NCI-H128 (cell line): Measurements from ENCODE around the gene NUP210.

ENCODE experiments used
- DNase-seq: peaks from one replicate; lab custom pipeline; 2025; ENCODE audit not compliant: unreplicated experiment; lab: John Stamatoyannopoulos, UW

The NUP210 gene

DNA sequence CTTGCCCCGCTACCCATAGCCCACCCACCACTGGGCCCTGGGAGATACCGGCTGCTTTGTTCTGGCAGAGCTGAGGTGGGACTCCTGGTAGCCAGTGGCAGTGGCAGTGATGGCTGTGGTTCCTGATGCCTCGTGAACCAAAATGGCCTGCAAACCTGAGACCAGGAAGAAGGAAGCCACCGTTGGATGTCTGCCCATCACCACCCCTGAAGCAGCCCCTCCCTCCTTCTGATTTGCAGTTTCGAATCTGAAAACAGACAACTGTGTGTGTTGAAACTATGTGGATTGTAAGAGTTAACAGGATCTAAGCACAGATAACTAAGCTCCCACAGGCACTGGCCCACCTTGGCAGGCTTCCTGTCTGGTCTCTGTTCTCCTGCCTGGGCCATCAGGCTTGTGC, 66.6 kb downstream of the NUP210 start:
- no peak for DNase-seq

DNA sequence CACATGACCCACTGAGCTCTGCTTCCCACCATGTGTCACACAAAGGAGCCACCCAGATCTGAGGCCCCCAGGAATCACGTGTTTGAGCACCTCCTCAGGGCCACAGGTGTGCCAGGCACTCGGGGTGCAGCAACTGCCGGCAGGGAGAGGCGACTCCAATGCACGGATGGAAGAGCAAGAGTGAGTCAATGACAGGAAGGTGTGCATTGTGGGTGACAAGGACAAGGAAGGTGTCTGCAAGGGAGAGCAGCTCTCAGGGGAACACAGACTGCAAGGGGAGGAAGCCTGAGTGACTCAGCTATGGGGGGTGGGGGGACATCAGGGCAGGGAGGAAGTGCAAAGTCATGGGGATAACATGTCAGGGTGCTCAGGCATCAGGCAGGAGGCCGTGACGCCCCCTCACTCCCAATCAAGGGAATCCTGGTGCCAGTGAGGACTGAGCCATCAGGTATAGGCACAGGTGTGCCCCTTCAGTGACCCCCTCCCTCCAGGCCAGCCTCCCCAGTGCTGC, 67.4 kb downstream of the NUP210 start:
- DNase-seq = no peak

DNA sequence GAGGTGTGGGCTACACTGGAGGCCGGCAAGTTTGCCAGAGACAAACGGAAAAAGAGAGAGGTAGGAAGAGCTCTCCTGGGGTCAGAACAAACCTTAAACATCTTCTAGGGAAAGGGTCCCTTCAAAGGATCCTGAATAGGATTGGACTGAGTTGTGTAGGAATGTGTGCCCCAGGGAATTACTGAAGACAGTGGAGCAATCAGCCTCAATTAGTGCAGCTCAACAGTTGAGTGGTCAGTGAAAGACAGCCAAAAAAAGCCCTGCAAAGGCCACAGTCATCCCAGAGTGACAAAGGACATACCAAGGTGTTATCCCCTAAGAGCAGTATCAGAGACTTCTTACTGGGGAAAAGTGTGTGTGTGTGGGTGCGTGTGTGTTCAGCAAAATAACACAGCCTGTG, 70.3 kb downstream of the NUP210 start:
- no peak for DNase-seq

DNA sequence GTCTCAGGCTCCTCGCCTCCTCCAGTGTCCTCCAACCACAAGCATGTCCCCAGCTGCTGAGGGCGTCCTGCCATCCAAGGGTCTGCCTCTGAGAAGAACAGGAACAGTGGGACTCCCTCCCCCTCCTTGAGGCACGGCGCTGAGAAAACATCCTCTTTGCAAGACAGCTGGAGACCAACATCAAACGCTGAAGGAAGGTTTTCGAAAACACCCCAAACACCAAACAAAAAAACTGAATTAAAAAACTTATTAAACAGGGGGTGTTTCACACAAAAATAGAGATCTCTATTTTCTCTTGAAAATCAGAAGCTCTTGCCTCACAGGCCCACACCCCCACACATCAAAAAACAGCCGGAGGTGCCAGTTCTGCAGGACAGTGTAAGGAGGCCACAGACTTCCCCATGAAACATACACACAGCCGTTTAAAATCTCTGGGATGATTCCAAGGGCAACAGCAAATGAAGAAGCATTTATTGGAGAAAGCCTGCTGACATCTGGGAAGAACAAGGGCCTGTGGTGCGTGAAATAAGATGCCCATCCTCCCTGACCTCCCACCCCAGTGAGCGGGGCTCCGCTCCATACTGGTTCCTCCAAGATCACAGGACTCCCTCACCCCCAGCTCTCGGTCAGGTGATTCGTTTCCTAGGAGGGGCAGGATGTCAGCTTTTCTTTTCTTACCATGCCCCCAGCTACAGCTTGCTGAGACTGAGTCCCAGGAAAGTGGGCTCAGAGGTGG, 71.3 kb downstream of the NUP210 start:
- DNase-seq = no peak

DNA sequence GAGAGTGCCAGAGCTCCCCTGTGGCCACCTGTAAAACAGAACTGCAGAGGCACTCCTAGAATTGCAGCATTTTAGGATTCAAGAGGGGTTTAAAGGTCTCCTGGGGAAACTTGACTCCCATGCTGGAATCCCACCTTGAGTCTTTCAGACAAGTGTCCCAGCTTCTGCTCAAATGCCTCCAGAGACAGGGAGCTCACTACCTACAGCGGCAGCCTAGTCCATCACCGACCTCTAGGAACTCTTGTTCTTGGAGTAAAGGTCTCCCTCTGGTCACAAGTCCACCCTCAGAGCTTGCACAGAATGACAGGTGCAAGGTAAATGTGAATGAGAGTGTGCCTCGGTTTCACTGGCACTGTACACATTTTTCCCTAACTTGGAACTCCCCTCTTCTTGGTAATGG, 72.0 kb downstream of the NUP210 start:
- no peak for DNase-seq

DNA sequence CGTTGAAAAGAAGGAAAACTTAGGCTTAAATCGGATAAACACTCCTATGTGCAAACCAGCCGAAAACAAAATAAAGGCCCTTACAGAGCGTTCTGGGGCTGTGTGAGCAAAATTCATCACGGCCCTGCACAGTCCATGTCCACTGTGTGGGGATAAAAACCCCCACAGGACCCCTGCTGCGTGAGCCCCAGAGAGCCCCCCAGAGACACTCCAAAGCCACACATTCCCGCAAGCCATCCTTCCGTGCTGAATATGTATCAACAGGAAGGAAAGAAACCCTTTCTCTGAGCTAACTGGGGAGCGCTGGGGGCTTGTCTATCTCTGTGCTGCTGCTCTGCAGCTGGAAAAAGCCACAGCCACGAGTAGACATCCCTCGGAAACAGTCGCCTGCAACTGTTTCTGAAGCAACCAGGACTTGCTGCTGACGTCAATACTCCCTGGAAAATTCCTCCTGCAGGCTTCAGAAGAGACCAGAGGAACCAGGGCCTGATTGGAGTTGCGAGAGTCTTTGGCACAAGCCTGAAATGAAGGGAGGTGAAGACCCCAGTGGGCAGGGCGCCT, 72.7 kb downstream of the NUP210 start:
- DNase-seq = no peak

DNA sequence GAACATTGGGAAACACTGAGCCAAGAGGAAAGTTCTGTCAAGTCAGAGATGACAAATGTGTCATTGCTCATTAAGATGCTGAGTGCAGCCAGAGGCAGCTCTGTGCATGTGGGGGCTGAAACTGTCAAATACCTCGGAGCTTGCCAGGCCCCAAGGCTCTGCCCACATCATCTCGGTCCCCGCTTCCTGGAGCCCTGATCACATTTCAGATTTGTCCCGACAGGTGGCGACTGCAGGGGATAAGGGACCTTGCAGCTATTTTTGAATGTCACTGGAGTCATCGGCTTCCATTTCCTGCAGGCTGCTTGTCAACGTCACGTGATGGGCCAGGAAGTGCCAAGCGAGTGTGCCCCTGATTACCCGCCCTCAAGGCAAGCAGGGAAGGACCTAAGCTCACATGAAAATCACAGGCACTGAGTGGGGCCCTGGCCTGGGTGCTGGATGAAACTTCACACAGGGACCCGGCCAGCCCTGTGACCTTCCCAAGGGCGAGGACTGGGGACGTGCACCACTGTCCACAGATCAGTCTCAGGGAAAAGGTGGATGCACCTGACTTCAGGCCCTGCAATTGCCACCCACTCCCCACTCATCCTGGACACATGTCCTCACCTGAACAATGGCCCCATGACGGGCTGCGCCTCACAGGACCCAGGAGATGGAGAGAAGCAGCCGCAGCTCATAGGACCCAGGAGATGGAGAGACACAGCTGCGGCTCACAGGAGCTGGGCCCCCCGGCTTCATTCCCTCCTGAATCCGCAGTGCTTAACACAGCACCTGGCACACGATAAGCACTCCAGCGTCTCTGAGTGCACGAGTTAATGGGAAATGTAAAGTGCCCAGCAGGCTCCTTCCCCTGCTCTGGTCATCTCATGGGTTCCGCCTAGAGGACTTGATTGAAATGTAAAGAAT, 73.4 kb downstream of the NUP210 start:
- peak; percentile 3 for DNase-seq

DNA sequence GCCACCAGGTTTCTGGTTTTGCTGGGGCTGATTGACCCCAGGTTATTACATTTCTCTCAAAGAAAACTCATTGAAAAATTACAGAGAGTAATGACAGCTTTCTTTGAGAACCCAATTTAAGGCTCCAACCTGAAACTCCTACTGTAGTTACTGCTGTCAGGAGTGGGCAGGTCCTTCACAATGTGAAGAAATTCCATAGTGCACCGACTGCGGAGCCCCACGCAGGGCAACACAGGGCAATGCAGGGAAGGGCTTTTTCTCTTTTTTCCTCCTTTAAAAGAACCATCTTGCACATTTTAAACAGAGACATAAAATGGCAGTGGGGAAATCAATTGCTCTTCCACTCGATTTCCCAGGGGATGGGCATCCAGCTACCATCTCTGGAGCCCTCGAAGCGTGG, 74.3 kb downstream of the NUP210 start:
- no peak for DNase-seq

DNA sequence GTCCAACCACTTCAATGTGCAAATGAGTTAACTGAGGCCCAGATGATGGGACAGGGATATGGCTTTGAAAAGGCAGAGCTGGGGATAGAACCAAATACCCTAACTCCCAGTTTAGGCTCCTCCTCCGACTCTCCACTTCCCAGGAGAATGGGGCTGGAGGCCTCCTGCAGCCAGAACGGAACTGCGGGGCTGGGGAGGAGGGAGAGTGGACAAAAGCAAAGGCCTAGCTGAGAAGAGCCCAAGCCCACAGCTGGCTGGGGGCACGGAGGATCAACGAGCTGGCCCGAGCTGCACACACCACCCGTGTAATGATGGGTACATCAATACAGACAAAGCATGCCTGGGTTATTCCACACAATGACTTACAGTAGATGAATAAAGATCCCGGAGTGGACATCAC, 74.8 kb downstream of the NUP210 start:
- DNase-seq = no peak

DNA sequence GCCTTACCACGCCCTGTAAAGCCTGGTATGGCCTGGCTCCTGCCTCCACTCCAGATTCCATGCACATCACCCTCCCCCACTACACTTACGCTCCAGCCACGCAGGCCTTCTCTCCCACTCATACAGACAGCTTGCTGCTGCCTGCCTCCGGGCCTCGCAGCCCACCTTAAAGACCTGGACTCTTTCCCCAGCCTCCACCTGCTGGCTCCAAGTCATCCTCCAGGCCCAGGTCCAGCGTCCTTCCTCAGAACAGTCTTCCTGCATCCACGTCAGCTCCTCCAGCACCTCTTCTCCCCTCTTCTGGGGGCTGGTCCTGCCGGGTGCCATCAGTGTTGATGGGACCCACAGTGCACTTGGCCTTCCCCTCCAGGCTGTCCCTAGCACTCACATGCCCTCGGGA, 75.5 kb downstream of the NUP210 start:
- no peak for DNase-seq

DNA sequence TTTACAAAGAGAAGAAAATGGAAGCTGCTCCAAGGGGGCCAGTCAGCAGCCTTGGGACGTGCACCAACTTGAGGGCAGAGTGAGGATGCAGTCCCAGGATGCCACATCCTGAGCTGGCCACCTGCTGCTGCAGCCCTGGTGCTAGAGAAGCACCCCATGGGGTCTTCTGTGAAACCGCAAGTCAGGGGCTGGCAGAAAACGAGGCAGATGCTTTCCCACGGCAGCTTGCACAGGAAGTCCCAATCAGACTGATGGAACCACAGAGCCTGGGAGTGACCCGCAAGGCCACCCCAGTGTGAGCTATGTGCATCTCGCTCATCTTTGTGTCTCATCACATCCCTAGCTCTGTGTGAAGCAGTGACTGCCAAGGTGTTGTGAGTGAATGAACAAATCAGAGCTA, 76.5 kb downstream of the NUP210 start:
- no peak for DNase-seq

DNA sequence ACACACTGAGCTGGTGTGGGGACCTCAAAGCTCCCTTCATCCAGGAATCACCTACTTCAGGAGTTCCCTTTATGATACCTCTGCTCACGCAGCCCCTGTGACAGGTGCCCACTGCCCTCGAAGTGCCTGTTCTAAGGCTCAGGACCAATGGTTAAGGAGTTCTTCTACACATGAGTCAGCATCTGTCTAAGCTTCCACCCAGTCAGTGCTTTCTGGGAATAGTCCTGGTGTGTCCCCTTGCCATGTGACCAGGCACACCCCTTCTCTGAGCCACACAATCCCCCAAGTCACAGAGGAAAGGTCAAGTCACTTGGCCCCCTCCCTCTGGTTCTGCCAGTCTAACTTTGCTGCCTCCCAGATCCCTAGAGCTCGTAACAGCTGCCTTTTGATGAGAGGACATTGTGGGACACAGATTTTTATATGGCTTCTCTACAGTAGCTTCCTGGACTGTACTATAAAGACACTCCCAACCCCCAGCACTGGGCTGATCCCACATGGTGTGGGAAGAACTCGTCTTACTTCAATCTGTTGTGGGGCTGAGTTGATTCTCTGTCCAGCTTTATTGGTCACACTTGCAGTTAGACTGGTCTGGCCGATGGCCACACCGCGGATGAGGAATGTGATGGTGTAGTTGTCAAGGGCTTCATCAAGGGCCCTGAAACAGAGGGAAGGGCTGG, 78.8 kb downstream of the NUP210 start:
- no peak for DNase-seq

DNA sequence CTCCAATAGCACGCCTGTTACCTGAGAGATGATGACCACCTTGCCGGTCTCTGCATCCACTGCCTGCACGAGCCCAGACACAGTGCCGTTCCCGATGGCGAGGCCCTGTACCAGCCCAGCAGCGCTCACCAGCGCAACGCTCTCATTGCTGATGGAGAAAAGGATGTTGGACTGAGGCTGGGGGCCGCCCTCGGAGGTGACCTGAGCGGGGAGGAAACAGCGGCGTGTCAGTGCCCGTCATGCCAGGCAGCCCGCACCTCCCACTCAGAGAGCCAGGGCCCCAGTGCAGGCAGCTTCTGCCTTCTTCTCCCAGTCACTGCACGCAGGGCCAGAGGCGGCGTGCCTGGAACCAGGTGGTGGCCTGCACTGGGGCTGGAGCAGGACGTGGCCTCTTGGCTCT, 80.3 kb downstream of the NUP210 start:
- no peak for DNase-seq

DNA sequence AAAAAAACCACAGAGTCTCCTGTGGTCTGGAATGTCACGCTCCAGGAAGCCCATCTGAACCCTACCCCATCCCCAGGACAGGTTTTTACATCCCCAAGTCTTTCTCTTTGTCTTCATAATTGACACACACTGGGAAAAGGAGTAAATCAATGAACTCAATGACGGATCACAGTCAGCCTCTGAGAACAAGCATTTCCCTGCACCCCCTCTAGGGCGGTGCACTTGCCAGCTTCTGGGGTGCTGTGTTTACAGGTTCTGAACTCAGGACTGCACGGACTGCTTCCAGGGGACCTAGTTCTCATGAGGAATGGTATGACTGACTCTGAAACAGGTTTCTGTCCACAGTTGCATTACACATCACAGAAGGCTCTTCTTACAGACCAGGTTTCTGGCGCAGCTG, 81.1 kb downstream of the NUP210 start:
- DNase-seq = no peak

DNA sequence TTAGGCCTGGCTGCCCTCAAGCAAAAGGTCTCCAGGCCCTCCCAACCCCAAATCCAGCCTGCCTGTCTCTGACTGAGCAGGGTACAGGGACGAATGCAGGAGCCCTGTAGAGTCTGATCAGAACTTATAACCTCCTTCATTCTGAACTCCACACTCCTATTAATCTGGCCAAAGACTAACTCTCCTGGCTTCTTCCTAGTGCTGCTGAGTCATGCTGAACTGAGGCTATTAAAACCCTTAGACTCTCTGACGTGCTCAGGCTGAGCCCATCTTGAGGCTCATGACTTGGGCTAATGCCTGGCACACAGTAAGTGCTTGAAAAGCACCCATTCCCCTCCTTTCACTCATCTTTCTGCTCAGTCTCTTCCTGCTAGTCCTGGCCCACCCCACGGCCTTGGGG, 81.9 kb downstream of the NUP210 start:
- DNase-seq = no peak

DNA sequence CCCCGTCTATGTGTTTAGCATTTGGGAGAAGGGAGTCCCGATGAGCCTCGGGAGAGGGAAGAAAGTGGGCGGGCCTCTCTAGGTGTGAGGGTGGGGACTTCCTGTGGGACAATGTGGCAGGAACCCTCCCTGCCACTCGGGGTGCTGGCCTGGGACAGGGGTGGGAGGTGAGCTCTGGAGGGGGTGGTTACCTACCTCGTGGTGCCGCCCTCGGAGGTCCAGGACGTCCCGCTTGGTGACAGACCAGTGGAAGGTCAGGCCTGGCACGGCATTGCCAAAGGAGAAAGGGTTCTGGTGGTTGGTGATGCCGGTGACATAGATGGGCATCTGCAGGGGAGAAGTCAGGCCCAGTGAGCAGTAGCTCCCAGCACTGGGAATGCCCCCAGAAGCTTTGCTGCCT, 83.5 kb downstream of the NUP210 start:
- no peak for DNase-seq

DNA sequence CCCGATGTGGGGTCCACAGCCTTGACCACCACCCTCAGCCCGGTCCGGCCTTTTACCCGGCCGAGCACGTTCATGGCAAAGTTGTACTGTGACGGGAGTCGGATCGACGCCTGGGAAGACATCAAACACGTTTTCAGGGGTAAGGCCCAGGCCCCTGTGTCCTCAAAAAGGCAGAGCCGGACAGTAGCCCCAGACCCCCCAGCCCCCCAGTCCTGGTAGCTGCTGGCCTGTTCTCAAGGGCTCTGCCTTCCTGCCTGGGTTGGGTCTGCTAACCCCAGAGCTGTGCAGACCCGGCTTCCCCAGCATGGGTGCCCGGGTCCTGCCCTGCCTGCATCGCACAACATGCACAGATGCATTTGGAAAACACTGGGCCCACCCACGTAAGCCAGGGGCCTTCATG, 84.6 kb downstream of the NUP210 start:
- DNase-seq = no peak

DNA sequence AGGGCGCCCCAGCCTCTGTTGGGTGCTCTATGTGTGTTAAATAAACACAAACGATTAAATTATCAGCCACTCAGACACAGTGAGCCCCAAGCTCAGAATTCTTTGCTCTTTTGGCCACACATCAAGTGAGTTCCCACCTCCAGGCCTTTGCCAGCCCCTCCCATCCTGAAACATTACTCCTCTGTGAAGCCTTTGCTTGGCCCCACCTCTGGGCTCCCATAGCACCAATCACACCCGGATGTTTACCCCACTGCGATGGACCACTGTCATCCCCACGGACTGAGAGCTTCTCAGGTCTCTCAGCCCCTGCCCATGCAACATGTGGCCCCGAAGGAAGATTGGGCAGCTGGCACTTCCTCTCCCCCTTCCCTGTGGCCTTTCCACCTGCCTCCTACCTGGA, 85.1 kb downstream of the NUP210 start:
- DNase-seq = no peak

DNA sequence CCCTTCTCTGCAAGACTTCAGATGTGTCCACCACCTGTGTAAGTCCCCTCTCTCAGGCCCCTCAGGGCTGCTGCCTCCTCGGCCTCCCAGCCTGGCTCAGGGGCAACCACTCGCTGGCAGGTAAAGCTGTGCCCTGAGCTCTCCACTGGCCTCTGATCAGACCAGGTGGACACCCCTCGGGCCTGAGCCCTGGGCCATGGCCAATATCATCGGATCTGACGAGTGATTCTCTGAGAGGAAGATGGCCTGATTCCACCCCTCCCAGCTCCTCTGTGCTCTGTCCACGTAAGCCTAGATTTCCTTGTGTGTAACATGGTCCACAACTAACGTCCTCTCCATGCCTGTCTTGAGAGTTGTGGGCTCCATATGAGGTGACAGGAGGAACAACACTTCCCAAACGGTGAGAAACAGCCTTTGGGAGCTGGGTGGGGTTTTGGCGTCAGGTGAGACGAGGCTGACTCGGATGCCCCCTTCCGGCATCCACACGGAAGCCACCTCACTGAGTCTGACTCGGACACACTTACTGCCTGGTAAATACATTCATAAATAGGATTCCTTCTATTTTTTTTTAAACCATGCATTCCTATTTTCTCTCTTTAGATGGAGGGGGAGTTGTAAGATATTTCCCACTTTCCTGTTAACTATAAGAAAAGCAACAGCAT, 86.8 kb downstream of the NUP210 start:
- no peak for DNase-seq

DNA sequence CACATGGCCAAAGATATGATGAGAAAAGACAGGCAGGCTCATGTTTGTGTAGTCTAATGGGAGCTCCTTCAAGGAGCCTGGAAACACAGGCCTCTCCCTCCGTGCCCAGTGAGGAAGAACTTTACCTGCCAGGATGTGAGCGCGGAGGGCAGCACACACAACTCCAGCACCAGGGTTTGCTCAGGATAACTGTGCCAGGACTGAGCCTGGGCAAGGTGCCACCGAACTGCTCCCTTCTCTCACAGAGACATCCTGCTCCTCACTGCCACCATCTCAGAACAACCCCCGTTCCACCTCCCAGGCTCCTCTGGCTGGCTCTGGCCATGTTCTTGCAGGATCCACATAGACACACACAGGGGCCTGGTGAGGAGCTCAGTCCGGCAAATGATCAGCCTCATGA, 87.4 kb downstream of the NUP210 start:
- no peak for DNase-seq

DNA sequence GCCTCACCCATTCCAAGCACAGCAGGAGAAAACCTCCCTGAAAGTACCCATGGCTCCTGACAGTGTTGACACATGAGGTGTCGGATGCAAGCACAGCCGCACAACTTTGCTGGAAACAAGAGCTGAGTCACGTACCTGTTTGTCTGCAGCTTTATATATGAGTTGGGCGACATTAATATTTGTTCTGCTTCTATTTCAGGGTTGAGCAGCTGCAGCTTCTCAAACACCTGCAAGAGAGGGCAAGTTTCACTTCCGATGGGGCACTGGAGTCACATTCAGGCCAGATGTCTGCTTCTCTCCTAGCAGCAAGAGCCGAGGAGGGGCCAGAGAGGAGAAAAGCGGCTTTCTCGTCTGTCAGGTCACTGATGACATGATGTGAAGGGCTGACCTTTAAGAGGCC, 88.0 kb downstream of the NUP210 start:
- DNase-seq = peak; percentile 24
